Activated CD4-positive, CD25-positive, alpha-beta regulatory T cell treated with anti-CD3 and anti-CD28 coated beads, Interleukin-2, amount 50 U/mL, for 72 hours (primary cell): ENCODE results near the gene NAA11.
"Not testable (repeated sequence)": the region's sequence is repeated elsewhere in the genome, so short reads cannot be mapped to it uniquely, and the experiment has no call there.

Experiments used
- DNase-seq: peaks from one replicate; pipeline ENCODE4 v3.0.0; 2021

The NAA11 gene

DNA sequence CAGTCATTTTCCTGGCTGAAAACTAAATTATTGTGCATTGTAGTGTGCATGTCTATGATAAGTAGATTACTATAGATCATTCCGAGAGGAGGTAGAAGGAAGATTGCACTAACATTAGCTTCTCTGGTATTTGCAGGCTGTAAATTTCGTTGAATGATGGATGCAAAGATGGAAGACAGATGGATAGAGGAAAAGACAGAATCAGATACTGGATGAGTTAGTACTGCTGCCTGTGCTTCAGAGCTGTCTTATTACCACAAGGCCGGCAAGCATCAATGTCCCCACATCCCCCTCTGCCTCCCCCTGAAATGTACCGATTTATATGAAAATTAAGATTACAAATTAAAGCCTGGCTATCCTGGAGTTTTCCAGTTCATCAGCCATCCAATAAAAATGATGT lies 17.7 kb downstream of the NAA11 start:
- no peak for DNase-seq

DNA sequence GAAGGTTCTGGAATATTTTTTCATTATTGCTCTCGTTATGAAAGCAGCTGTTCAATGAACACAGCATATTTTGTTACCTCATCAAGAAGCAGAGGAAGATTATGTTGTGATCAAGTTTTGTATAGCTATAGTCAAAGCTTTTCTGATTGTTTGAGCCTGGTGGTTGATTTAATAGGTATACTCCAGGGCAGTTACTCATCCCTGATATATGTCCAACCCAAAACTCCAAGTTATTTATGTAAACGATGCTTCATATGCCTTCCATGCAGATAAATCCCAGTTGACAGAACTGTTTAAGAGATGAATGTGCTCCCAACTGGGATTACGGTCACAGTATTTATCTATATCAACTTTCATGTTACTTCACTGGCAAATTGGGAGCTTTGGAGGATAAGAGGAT lies 19.1 kb downstream of the NAA11 start:
- DNase-seq = no peak

DNA sequence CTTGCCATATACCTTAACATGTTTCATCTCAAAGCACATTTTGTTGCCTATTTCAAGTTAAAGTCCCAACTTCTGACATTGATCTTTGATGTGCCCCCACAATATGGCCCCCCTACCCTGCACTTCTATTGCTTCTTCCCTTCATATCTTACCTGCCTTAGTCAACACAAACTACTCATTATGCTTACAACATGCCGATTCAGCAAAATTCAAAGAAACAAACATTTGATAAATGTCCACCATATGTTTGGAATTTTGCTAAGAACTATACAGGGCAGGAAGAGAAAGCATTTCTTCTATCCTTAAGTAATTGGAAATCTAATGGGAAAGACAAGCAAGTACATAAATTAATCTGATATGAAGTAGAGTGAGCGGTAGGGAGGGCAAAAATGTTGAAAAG lies 25.6 kb downstream of the NAA11 start:
- no peak for DNase-seq

DNA sequence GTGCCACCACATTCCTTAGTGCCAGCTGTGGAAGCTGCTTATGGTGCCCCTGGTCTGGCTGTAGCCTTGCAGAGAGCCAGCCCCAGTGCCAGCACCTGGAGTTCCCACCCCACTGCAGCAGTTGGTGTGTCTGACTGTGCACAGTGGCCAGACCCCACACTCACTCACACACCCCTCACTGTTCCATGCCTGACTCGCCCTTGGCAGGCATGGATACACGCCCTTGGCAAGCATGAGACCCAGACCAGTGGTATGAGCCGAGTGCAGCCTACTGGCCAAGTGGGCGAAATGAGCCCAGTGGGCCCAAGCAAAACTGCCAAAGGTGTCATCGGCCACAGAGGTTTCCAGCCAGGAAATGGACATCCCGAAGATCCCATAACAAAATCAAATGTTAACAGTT lies 27.4 kb downstream of the NAA11 start:
- DNase-seq = no peak

DNA sequence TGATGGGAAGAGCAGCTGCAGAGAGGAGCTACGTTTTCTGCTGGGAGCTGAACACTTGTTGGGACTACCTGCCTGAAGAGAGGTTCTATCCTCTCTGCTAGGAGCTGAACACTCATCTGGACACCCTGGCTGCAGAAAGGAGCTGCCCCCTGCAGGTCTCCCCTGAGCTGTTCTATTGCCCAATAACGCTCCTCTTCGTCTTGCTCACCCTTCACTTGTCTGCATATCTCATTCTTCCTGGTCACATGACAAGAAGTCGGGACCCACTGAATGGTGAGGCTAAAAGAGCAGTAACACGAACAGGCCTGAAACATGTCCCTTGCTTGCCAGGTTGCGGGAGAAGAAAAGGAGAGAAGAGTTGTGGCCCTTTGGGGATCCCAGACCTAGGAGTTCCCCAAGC lies 27.8 kb downstream of the NAA11 start:
- no peak for DNase-seq

DNA sequence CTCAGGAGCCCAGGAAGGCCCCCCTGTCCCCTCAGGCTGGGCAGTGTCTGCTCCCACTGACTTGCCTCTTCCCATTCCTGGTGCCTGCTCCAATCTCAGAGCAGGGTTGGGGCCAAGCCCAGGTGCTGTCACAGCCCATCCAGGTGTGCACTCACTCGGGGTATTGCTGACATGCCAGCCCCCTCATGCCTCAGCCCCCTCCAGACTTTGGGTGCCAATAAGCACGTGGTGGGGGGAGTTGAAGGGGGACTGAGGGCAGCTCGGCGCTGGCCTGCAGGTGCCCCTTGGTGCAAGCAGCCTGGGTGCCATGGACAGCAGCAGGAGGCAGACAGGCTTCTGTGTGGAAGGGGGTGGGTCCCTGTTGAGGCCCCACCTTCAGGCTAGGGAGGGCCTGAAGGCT lies 28.4 kb downstream of the NAA11 start:
- no peak for DNase-seq

DNA sequence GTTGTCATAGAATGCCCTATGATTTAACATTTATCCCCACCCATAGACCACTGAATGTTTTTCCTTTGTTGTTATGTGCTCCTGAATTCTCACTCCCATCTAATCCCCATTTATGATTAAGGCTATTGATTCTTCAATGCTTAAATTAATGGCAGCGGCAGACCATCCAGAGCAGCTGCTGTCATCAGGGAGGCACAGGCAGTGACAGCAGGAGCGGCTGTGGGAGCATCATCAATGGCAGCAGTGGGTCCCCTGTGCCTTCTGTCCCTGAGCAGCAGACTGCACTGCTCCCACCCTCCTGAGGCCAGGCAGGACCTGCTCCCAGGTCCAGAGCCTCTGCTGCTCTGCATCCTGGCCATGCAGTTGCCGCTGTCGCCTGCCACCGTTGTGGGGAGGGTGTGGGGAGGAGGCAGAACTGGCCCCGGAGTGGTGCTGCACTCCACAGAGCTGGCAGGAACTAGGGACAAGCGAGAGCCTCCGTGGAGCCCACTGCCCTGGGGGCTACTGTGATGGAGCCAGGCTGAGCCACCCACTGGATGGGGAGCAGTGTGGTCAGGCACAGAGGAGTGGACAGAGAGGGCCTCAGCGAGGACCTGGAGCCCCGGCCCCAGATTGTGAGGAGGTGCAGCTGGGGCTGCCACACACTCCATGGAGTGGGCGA lies 29.0 kb downstream of the NAA11 start:
- DNase-seq = no peak

DNA sequence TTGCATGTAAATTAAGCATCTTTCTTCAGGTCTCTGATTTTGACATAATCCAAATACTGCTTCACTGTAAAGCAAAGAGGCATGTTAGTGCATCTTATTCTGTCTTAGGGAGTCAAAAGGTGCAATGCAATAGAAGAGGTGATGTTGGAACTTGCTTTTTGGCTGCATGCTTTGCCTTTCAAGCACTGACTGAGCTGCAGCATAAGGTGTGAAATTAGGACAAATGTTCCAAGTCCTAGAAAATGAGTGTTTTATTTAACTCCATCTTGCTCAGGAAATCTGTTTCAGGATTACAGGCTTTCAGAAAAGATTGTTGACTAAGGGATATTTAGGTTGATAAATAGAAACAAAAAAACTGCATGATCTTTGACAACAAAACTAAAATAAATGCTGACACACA lies 30.8 kb downstream of the NAA11 start:
- DNase-seq = no peak

DNA sequence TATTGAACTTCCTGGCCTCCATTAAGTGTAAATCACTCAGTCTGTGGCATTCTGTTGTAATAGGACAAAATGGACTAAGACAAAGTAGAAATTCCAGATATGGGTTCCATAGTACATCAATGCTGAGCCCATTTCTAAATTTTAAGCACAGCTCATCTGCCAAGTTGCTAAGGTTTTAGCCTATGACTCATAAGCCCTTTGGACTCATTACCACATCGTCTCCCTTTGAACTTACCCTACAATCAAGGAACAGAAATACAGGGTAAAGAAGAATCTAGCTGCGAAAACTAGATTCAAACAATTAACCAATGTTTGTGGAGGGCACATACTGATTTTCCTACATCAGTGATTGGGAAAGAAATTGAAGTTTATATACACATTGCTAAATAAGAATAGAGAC lies 31.8 kb downstream of the NAA11 start:
- no peak for DNase-seq

DNA sequence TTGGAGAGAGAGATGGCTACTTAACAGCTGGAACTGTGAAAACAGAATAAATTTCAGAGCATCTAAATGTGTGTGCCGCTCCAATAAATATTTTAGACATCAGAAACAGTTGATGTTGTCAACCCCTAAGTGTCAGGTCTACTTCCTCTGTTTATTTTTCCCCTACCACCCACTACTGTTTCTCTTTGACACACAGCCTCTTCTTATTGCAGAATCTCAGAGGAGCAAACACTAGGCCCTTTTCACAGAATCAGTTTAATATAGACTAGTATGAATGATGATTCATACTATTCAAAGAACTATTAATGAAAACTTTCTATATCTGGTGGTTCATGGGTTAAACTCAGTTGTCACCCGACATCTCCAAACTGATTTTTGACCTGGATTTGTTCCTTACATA lies 33.9 kb downstream of the NAA11 start:
- no peak for DNase-seq

DNA sequence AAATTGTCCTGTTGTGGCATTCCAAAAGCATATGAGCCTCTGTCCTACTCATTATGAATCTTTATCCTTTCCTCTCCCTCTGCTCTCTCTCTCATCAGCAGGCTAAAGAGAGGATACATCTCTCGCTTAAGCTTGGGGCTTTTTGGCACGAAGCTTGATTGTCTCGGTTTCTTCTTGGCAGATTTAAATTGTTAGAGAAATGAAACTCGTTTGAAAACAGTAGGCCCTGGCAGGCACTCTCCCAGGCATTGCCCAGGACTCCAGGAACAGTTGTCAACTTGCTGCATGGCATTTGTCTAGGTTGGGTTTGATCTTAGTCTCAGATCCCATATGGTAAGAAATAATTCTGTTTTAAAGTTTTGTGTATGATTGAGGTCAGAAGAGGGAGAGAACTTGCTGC lies 35.5 kb downstream of the NAA11 start:
- no peak for DNase-seq

DNA sequence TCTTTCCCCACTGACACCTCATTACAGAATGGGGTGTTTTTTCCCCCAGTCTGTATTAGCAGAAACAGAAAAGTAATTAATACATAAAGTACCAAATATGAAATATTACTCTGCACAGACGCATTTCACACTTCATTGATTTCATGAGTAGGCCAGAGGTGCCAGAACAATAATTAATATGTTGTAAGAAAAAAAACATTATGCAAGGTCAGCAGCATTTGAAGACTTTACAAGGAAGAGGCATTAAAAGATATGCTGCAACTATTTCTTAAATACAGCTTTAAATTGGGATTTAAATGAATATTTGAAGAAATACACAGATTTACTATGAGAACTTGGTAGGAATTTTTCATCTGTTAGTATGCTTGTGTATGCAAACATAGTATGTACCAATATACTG lies 37.7 kb downstream of the NAA11 start:
- no peak for DNase-seq

DNA sequence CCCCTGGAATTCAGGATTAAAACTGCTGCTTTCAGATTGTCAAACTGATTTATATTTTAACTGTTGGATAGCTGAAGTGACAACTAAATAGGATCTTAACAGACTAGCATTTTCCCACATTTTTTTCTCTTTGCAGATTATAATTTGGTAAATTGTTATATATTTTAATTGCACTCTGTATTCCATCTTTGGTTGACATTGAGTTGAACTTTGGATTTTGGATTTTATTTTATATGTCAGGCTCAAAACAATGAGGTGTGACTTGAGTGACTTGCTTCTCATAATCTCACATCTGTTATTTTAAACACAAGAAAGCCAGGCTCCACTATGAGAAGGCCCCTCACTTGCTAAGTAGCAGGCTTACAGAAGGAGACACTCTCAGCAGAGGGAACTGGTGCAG lies 38.1 kb downstream of the NAA11 start:
- DNase-seq = no peak

DNA sequence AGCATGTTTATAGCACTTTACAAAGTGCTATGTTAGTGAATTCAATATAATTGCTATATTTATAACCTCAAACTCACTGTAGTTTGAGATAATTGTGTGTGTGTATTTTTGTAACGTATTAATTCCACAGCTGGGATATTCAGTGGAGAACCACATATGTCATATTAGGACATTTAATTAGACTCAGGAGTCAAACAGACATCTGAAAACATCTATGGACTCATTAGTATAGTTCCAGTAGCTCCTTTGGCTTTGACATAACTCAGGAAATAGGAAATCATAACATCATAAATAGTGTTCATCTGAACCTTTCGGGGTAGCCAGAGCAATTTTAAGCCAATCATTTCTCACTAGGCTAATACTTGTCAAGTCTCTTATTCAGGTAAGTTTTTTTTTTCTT lies 38.8 kb downstream of the NAA11 start:
- DNase-seq = no peak

DNA sequence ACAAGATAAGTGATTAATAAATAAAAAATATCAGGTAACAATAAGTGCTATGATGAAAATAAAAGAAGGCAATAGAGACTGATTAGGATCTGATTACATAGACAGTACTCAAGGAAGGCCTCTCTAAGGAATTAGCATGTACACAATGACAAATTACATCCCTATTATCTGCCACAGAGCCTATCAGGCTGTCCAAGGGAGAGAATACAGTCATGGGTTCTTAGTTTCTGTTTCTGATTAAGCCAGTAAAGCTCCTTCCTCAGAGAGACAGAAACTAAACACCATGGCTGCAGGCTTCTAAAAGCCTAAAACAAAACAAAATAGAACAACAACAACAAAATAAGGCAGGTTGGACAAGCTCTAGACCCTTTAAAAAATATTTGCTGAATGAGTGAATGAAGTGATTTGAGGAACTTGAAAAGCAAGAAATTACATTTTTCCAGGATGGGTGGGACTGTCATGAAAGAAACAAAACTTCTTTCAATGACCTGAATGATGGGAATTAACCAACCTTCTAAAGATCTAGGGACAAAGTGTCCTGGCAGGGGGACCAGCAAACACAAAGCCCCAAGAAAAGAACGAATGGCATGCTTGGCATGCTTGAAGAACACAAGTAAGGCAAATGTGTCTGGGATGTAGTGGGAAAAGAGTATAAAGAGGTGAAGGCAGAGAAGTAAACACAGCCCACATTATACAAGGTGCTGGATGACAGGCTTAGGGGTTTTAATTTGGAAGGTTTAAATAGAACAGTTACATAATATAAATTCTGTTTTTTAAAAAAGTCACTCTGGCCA lies 44.1 kb downstream of the NAA11 start:
- DNase-seq = no peak

DNA sequence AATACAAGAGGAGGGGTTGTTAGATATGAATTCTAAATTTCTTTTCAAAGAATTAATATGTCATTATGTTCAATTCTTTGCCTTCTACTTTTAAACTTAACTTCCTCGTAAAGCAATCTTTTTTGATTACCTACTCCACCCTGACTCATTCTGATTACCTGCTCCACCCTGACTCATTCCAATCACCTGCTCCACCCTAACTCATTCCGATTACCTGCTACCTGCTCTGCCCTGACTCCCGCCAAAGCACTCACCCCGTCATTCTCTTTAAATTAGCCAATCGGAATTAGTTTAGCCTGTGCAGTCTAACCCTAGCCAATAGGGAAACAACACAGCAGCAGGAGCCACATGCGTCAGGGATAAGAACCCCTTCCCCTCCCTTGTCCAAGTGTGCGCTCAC lies 48.4 kb downstream of the NAA11 start:
- DNase-seq = not testable (repeated sequence)

DNA sequence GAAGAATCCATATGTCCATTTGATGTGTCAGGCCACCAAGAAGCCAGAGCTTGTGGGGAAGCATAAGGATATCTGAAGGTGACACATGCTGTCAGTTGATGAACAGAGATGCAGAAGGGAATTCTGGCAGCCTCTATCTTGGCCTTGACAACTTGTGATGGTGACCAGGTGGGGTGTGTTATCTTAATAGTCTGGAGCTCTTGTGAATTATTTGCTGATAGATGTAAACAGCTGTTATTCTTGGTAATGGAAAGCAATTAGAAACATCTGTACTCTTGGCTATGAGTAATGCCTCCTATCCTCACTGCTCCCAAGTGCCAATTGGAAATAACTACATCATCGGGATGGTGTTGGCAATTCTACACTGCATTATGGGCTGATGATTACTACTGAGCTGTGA lies 51.9 kb downstream of the NAA11 start:
- DNase-seq = no peak

DNA sequence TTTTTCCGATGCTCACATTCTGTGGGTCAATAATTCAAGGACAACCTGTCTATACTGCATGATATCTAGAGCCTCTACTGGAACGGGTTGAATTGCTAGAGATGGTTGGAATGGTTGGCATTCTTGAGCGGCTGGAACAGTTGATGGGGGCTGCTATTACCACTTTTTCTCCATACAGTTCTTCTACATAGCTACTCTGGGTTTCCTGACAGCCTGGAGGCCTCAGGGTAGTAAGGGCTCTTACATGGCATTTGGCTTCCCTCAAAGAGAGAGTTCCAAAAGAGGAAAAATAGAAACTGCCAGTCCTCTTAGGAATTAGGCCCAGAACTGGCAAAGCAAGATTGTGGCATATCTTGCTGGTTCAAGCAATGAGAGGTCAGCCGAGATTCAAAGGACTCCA lies 53.1 kb downstream of the NAA11 start:
- no peak for DNase-seq

DNA sequence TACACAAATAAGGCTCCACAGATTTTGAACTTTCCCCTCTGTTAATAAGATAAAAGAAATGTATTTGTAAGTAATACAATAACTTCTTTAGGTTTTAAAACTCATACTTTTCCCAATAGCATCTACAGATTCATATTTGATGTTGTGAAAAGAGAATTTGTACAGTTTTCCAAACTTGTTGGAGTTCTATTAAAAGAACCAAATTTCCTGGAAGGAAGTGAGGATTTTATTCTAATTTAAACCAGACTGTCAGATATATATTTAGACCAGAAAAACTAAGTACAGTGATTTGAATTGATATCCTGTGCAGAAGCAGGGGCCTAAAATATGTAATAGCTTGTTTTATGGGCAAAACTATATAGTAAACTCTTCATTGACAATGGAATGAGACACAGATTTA lies 53.7 kb downstream of the NAA11 start:
- DNase-seq = no peak

DNA sequence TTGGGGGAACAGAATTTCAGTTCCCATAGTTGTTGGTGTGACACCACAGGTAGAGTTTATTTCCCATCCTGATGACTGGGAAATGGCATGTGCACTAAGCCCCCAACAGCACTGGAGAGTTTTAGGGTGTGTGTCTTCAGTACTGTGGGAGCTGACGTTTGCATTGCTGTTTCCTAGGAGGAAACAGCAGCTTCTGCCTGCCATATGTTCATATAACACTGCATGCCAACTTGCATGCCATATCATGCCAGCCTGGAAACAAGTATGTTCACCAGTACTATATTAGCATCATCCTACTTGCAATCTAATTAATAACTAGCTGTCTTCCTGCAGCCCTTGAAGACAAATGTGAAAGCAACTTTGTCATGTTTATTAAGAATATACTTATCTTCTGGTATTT lies 58.2 kb downstream of the NAA11 start:
- no peak for DNase-seq
